ENCODE measurements around the gene FAM153A.
"Not testable (repeated sequence)": the region's sequence is repeated elsewhere in the genome, so short reads cannot be mapped to it uniquely, and the experiment has no call there.

The FAM153A gene

DNA sequence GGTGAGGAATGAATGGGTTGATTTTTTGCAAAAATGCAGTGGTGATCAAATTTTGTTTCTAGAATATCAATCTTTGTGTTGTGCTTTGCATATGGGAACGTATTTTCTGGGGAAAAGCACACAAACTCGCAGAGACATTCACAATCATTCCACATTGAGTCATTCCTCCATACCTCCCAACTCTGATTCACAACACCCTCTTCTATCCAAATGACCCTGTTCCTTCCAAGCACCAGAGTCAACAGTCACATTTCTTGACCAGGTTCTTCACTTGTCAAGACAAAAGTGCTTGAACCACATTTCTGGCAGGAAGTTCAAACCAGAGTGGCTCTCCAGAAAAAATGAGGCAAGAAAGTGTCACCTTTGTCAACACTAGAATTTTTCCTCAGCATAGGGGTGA lies 35.3 kb downstream of the FAM153A start:
- in situ Hi-C loops (cut with HindIII; ENCODE audit: low sequenced_read_pairs), result not testable (repeated sequence)

DNA sequence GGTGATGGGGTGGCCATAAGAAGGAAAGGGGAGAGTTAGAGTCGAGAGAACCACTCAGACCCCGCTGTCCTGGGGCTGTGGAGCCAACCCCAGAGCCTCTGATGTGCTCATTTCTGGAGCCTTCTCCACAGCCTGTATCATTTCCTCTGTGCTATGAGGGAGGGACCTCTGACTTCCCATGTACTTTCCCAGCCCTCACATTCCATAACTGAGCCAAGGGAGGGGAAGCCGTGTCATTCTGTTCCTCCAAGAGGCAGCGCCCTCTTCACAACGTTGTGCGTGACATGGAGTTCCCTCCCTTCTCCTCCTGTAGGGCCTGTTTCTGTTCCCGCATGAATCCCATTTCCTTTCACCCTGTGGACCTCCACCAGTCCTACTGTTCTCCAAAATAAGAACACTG lies 57.8 kb downstream of the FAM153A start:
- in situ Hi-C loops (cut with HindIII; ENCODE audit: low sequenced_read_pairs), result not testable (repeated sequence)

DNA sequence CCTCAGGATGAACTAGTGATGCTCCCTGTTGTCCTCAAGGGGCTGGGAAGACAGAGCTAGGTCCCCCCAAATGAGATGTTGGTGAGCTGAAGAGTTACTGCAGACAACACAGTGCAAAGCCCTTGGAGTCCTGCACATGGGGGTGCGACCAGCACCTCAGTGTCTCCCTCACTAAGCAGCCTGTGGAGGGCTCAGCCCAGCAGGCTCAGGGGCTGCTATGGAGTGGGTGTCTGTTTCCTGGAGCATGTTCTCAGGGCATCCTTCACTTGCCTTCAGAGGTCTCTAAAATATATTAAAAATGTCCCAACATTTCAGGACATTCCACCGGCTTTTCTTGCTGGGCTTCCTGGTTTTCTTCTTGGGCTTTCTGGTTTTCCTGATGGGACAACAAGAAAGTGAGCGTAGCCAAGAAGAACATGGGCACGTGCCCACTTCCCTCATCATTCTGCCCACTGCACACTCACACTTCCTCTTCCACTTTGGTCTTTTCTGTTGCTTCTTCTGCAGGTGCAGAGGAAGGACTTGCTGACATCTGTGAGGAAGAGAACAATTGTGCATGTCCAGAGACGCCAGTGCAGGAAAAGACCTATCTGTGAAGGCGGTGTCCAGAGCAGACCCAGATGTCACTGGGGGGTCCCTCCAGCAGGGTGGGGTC lies 58.7 kb downstream of the FAM153A start:
- in situ Hi-C loops (cut with HindIII; ENCODE audit: low sequenced_read_pairs), result not testable (repeated sequence)

DNA sequence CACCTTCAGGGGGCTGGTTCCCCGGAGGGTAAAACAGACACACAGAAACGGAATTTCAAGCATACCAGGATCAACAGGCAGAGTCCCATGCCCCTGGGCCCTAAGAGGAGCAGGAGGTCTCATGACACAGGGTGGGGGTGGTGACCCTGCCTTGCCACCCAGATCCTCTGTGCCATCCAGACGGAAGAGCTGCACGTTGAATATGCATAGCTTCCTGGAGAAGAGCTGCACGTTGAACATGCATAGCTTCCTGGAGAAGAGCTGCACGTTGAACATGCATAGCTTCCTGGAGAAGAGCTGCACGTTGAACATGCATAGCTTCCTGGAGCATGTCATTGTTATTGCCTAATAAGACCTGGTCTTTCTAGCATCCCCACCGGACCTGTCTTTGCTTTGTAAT lies 59.9 kb downstream of the FAM153A start:
- in situ Hi-C loops (cut with HindIII; ENCODE audit: low sequenced_read_pairs), result not testable (repeated sequence)

DNA sequence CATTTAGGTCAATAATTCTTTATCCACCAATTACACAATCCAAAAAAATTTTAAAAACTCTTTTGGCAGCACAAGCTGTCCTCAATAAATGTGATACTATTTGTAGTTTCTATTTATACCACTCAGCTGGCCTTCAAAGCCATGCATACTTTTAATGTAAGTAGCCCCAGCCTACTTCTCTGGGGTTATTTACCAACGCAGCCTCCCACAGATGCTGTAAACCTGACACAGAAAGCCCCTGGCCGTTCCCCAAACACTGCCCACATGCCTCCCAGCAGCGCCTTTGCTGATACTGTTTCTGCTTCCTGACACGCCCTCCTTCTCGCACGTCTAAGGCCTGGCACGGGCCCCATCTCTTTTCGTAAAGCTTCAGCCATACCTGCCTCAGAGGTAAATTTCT lies 62.7 kb downstream of the FAM153A start:
- in situ Hi-C loops (cut with HindIII; ENCODE audit: low sequenced_read_pairs), result not testable (repeated sequence)

DNA sequence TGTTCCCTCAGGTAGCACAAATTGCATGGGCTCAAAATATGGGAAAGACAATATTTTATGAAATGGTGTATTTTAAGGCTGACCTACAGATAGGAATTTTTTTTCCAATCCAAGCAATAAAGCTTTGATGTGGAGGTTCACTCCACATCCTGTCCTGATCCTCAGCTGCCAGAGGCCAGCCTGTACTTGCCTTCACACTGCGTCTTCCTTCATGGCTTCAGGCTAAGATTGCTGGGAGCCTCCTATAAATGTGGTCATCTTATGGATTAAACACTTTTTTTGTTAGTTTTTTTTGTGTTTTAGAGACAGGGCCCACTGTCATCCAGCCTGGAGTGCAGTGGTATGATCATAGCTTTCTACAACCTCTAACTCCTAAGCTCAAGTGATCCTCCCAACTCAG lies 67.3 kb downstream of the FAM153A start:
- in situ Hi-C loops (cut with HindIII; ENCODE audit: low sequenced_read_pairs), result not testable (repeated sequence)

DNA sequence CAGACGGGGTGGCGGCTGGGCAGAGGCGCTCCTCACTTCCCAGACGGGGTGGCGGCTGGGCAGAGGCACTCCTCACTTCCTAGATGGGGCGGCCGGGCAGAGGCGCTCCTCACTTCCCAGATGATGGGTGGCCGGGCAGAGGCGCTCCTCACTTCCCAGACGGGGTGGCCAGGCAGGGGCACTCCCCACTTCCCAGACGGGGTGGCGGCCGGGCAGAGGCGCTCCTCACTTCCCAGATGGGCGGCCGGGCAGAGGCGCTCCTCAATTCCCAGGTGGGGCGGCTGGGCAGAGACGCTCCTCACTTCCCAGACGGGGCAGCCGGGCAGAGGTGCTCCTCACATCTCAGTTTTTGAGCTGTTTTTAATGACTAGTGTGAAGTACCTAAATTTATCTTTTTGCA lies 86.6 kb downstream of the FAM153A start:
- in situ Hi-C loops (cut with HindIII; ENCODE audit: low sequenced_read_pairs), result not testable (repeated sequence)

DNA sequence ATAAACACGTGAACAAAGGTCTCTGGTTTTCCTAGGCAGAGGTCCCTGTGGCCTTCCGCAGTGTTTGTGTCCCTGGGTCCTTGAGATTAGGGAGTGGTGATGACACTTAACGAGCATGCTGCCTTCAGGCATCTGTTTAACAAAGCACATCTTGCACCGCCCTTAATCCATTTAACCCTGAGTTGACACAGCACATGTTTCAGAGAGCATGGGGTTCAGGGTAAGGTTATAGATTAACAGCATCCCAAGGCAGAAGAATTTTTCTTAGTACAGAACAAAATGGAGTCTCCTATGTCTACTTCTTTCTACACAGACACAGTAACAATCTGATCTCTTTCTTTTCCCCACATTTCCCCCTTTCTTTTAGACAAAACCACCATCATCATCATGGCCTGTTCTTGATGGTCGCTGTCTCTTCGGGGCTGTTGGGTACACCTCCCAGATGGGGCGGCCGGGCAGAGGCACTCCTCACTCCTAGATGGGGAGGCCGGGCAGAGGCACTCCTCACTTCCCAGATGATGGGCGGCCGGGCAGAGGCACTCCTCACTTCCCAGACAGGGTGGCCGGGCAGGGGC lies 87.3 kb downstream of the FAM153A start:
- in situ Hi-C loops (cut with HindIII; ENCODE audit: low sequenced_read_pairs), result not testable (repeated sequence)

DNA sequence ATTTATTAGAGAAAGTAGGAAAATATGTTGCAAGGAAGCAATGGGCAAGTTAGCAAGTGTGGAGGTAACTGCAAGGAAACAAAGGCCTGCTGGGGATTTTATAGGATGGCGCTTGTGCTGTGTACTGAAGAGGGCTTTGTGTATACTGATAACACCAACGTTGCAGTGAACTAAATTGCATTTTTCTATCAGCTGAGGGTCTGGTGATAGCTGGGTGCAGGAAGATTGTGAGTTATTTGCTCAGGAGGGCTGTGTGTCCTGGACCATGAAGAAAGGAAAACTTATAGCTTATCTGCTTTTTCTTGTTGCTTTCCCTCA lies 88.2 kb downstream of the FAM153A start:
- in situ Hi-C loops (cut with HindIII; ENCODE audit: low sequenced_read_pairs), result not testable (repeated sequence)

DNA sequence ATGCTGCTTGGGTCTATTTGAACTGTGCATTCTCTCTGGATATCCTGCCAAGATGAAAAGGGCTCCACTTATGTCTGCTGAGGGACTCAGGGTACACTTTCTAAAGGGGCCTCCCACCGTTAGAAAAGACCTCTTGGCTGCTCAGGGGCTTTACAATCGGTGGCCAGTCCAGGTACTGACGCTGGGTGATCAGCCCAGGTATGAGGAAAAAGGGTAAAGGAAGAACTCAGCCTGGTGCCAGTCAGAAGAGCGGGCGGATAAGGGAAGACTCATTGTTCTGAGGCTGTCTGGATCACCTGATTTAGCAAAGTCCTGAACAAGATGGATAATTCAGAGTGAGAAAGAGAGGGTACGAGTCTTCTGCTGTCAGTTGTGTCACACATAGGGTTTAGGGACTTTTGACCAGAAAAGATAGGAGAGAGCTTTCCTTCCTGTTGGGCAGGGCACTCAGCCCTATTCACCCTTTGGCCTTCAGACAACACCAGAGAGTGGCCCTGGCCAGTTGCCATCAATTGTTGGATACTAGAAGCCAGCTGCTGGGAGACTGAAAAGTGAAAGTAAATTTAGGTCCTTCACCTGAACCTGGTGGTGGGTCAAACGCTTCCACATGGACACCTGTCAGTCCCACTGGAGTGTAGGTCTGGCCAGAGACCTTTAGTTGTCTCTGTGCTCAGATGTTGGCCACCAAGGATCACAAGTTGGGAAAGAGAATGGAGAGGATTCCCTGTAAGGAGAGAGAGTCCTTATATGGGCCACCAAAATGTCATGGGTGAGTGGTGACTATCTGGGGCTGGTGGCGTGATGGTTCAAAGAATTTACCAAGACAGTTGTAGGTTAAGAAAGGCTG lies 88.8 kb downstream of the FAM153A start:
- in situ Hi-C loops (cut with HindIII; ENCODE audit: low sequenced_read_pairs), result not testable (repeated sequence)

DNA sequence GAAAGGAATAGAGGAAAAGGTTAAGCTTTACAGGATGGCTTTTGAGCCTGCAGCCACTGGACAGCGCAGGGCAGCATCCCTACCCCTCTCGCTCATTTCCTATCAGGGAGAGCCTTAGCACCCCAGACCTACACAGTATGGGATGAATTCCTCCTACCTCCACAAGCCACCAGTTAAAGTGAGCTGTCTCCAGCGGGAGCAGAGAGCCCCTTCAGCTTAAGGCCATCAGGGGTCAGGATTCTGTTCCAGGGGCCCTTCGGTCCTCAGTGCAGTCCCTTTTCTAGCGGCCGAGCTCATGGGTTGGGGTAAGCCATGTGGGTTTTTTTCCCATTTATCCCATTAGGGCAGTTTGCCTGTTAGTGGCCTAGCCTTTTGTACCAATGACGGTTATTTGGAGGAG lies 89.7 kb downstream of the FAM153A start:
- in situ Hi-C loops (cut with HindIII; ENCODE audit: low sequenced_read_pairs), result not testable (repeated sequence)

DNA sequence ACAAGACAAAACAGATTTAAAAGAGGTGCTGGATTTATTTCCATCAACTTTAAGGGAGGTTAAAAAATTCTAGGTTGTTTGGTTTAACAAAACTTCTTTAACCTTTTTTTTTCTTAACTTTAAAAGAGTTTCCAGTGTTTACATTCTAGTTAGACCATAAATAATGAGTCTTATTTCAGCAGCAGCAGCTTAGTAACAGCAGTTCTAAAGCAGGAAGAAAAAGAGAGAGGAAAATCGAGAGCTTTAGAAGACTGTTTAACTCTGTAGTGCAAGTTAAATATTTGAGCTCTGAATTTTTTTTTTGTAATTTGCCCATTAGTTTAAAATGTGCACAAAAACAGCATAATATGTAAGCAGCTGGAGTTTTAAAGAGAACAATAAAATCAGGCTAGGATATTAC lies 90.2 kb downstream of the FAM153A start:
- in situ Hi-C loops (cut with HindIII; ENCODE audit: low sequenced_read_pairs), result not testable (repeated sequence)

DNA sequence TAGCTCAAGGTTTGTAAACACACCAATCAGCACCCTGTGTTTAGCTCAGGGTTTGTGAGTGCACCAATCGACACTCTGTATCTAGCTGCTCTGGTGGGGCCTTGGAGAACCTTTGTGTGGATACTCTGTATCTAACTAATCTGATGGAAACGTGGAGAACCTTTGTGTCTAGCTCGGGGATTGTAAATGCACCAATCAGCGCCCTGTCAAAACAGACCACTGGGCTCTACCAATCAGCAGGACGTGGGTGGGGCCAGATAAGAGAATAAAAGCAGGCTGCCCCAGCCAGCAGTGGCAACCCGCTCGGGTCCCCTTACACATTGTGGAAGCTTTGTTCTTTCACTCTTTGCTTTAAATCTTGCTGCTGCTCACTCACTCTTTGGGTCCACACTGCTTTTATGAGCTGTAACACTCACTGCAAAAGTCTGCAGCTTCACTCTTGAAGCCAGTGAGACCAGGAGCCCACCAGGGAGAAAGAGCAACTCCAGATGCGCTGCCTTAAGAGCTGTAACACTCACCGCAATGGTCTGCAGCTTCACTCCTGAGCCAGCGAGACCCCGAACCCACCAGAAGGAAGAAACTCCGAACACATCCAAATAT lies 93.6 kb downstream of the FAM153A start:
- in situ Hi-C loops (cut with HindIII; ENCODE audit: low sequenced_read_pairs), result not testable (repeated sequence)

DNA sequence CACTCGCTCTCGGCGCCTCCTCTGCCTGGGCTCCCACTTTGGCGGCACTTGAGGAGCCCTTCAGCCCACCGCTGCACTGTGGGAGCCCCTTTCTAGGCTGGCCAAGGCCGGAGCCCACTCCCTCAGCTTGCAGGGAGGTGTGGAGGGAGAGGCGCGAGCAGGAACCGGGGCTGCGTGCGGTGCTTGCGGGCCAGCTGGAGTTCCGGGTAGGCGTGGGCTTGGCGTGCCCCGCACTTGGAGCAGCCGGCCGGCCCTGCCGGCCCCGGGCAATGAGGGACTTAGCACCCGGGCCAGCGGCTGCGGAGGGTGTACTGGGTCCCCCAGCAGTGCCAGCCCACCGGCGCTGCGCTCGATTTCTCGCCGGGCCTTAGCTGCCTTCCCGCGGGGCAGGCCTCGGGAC lies 94.6 kb downstream of the FAM153A start:
- in situ Hi-C loops (cut with HindIII; ENCODE audit: low sequenced_read_pairs), result not testable (repeated sequence)

DNA sequence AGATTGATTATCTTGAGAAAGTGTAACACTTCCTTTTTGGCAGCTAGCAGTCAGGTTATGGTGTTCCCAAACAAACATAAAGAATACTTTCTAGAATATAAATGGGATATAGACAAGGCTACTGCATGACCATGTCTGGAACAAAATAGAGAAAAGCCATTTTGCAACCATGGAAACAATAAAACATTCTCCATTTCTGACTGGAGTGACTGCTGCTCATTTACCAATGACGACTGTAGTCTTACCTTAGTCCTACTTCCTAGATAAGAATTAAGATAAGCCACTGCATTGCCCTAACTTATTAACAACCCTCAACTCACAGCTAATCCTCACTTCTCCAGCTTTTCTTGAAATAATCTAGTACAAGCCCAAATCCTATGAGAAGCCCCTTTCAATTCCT lies 100.8 kb downstream of the FAM153A start:
- in situ Hi-C loops (cut with HindIII; ENCODE audit: low sequenced_read_pairs), result not testable (repeated sequence)

Data from endothelial cell of hepatic sinusoid (primary cell).